HL-60/S4 treated with phorbol 12-myristate 13-acetate at 8.2 ng/mL for 4 days and 3 days (cell line): ENCODE results near the gene SP100.
"Not testable (repeated sequence)": the region's sequence is repeated elsewhere in the genome, so short reads cannot be mapped to it uniquely, and the experiment has no call there.

Experiments used
- in situ Hi-C: fragments of 300-500 bp; cut with MboI; formaldehyde crosslinking; loops from 2 replicates; pipeline ENCODE4 v1.15.0; 2022; ENCODE audit warnings: low sequenced_read_pairs

SP100 gene

DNA sequence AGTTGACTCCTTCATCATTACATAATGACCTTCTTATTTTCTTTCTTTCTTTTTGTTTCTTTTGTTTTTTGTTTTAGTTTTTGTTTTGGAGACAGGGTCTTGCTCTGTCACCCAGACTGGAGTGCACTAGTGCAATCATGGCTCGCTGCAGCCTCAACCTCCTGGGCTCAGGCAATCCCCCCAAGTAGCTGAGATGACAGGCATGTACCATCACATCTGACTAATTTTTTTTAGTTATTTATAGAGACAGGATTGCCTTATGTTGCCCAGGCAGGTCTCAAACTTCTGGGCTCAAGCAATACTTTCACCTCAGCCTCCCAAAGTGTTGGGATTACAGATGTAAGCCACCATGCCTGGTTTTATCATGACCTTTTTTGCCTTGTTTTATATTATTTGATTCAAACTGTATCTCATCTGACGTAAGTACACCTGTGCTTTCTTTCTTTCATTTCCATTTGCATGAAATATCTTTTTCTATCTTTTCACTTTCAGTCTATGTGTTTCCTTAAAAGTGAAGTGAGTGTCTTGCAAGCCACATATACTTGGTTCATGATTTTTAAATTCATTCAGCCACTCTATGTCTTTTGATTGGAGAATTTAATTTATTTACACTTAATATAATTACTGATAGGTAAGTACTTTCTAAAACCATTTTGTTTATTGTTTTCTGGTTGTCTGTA lies 39.1 kb downstream of the SP100 start:
- in situ Hi-C loops = no loop called here

DNA sequence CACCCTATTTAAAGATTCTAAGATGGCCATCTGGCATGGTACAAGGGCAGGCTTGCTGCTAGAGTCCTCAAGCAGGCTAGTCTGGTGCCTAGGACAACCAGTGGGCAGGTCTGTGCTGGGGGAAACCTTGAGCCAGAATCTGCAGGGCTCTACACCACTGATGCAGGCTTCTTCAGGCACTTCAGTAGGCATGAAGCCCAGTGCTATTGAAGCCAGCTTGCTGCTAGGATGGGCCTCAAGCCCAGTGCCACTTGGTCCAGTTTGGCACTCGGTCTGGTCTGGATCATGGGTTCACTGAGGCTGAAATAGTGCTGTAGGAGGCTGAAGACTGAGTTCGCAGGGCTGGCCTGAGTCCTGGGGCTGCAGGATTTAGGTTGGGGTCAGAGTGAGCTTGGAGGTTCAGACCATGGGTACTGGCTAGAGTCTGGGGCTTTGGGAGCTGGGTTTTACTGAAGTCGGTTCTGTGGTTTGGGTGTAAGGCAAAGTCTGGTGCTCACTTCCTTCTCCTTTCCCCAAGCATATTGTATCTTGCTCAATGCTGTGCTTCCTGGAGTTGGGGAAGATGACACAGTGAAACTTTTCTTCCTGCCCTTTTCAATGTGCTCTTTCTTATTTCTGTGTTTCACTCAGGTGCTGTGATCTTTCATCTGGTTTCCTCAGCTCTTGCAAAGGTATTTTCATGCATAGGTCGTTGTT lies 41.2 kb downstream of the SP100 start:
- in situ Hi-C loops = no loop called here

DNA sequence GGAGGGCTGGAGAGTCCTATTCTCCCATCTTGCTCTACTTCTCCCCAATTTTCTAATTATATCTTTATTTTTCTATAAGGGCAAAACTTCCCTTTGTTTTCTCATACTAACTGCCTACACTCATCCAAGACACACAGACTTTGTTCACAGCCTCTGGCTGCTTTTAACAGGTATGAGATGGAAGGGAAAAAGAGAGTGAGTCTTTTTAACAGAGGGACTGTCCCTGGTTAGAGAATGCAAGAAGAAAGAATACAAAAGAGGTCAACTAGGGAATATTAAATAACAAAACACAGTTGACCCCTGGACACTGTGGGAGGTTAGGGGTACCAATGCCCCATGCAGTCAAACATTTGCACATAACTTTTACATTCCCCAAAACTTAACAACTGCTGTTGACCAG lies 41.8 kb downstream of the SP100 start:
- in situ Hi-C loops = no loop called here

DNA sequence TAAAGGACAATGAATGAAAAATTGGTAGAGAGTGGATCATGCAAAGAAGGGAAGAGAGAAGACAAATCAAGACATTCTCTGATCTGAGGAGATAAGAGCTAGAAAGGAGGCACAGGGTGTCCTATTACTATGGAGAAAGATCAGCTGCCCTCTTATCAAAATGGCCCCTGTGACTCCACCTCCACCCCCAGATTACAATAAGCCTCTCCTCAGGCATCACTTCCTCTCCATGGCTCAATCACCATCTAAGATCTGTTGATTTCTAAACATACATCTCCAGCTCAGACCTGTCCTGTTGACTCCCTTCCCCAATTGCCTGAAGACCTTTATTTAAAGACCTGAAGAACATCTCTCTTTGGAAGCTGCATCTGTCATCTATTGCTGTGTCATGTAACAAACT lies 43.2 kb downstream of the SP100 start:
- in situ Hi-C loops = no loop called here

DNA sequence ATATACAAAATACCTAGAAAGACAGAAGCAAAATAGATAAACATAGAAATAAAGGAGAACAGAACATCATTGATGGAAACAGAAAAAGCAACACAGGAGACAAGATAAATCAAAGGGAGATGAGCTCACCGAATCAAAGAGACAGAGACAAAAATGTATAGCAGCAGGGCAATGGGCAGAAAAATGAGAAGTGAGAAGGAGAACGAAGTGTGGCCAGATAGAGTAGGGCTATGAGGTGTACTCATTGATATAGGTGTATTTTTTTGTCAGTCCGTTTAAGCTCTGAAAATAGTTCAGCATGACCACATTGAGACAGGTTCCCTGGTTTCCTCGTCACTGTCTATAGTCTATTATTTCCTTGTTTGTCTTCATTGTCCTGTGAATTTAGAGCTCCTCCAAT lies 55.1 kb downstream of the SP100 start:
- in situ Hi-C loops = no loop called here

DNA sequence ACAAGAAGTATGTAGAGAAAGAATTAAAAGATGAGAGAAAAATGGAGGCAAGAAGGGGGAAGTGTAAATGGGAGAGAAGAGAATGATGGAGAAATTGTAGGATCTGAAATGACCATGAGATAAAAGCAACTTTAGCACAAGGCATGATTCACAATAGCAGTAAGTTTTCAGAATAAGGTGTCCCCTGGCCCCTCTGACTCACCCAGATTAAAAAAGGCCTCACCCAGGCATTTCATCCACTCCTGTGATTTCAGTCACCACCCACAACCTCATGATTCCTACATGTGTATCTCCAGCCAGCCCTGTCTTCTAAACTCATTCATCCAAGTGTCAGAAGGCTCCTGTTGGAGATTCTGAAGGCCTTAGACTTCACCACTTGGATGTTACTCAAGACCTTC lies 56.6 kb downstream of the SP100 start:
- in situ Hi-C loops = no loop called here

DNA sequence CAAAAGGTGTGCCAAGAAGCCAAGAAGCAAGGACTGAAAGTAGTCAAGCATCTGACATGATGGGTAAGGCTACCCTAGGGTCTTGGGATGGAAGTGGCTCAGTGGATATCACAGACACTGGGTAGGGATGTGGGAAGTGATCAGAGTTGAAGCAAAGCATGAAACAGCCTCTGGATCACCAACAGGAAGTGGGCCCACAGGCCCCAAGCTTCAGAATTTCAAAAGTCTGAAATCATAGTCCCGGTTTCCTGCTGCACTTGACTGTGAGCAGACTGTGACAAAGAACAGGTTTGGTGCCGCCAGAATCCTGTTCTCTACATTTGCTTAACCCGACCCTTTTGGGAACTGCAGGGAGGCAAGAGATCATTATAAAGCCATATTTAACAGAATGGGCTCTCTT lies 57.4 kb downstream of the SP100 start:
- in situ Hi-C loops = no loop called here

DNA sequence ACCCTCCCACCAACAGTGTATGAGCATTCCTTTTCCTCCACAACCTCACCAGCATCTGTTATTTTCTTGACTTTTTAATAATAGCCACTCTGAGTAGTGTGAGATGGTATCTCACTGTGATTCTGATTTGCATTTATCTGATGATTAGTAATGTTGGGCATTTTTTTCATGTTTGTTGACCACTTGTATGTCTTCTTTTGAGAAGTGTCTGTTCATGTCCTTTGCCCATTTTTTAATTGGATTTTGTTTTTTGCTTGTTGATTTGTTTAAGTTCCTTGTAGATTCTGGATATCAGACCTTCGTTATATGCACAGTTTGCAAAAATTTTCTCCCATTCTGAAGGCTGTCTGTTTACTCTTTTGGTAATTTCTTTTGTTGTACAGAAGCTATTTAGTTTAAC lies 59.1 kb downstream of the SP100 start:
- in situ Hi-C loops = no loop called here

DNA sequence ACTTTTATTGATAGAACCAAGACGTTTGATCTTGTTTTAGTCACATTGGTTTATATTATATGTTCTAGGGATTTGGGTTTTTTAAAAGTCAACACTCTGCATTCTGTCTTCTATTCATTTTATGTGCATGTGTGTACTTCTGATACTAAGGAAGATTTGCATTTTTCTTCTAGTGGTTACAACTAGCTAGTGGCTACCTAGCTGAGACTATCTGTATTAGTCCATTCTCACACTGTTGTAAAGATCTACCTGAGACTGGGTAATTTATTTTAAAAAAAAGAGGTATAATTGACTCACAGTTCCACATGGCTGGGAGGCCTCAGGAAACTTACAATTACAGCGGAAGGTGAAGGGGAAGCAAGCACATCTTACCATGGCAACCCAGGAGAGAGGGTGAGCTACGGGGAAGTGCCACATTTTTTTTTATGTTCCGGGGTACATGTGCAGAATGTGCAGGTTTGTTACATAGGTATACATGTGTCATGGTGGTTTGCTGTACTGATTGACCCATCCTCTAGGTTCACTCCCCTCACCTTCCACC lies 69.9 kb downstream of the SP100 start:
- in situ Hi-C loops = no loop called here

DNA sequence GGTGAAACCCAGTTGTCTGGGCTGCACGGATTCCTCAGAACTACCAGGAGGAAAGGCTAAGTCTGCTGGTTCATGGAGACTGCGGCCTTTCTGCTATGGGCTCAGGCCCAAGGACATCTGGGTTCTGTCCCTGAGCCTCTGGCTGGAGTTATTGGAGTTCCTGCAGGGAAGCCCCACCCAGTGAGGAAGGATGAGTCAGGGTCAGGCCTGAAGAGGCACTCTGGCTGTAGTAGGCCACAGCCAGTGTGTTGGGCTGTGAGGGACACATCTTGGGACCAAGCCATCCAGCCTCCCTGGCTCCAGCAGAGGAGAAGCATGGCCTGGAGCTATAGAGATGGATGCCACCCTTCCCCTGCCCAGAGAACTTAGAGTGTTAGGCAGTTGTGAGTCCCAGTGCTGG lies 75.2 kb downstream of the SP100 start:
- in situ Hi-C loops = not testable (repeated sequence)

DNA sequence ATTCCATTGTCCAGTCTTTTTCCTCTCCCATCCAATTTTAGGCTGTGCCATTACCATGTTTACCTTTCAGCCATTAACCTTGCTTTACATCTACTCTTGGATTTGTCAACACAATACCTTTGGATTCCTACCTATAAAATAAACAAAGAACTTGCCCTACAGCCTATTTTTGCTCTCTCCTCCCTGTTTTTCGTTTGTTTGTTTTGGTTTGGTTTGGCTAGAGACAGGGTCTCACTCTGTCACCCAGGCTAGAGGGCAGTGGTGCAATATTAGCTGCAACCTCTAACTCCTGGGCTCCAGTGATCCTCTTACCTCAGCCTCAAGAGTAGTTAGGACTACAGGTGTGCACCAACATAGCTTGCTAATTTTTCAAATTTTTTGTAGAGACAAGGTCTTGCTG lies 76.1 kb downstream of the SP100 start:
- in situ Hi-C loops = no loop called here

DNA sequence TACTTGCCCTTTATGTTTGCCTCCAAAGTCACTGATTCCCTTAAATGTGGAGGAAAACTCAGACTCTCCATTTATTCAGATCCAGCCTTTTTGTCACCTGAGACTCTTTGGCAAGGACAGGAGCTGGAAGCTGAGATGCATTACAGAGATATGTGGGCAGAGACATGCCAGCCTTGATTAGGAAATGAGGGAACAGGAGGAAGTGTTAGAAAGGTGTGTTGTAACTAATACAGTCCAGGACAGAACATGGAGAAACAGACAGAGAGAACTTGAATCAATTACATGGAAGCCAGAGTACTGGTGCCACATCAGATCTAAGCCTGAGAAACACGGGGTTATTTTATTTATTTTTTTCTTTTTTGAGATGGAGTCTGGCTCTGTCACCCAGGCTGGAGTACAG lies 79.0 kb downstream of the SP100 start:
- in situ Hi-C loops = no loop called here

DNA sequence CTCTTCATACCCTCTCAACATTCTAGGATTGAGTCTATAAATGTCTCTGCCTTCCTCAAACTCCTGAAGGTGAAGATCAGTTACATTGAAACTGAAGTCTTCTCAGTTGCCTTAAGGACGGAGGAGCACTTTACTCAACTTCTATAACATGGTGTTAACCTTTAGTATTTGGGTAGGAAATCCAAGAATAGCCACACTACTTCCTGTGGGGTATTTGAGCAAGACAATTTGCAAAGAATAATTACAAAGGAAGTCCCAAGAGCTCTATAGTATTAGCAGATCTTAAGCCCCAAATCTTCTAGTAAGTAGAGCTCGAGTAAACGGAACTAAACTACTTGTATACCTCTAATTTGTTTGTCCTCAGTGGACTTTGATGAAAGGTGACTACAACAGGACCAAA lies 80.9 kb downstream of the SP100 start:
- in situ Hi-C loops = no loop called here

DNA sequence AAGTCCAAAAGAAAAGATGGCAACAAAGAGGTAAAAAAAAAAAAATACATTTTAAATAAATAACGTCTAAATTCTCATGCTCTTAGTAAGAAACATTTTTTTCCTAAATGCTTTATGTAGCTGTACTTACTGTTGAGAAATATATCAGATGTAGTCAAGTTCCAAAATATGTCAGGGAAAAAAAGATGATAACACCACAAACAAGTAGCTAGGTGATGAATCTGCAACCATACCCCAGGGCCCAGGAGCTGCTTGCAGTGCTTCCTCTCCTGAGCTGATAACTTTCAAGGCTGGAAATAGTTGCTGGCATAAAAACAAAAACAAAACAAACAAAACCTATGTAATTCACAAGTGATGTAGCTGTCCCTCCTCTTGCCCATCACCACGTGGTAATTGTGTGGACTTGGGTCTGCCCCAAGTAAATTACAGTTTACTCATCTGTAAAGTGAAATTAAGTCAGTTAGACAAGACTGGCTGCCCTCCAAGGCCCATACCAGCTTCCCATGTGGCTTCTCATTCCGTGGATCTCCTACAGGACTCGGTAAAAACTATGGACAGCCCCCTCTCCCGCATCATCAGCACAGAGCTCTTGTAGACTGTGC lies 82.6 kb downstream of the SP100 start:
- in situ Hi-C loops = no loop called here

DNA sequence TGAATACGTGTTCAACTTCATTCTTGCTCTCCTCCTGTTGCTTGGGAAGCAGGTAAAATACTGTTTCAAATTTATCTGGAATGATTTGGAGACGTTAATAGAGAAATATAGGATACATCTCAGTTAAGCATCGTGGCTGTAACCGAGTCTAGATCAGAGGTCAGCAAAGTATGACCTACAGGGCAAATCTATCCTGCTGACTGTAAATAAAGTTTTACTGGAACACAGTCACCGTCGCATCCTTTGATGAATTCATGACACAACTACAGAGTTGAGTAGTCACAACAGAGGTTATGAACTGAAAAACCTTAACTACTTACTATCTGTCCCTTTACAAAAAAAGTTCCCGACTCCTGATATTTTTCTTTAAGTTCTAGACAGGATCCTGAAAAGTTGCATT lies 86.6 kb downstream of the SP100 start:
- in situ Hi-C loops = no loop called here

DNA sequence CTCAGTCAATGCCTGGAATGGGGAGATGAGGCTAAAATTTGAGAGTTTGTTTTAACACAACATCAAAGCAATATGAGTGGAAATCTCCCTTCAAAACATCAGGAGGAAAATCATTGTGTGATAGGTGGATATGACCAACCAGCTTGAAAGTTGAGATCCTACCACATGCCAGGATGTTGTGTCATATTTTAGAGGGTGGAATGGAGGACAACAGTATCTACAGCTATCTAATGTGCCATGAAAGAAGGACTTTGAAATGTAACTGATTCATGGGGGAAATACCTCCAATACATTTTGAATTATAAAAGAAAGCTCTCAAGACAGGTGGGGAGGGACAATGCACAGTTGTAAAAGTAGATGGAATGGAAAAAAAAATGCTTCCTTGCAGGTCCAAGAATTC lies 87.8 kb downstream of the SP100 start:
- in situ Hi-C loops = no loop called here

DNA sequence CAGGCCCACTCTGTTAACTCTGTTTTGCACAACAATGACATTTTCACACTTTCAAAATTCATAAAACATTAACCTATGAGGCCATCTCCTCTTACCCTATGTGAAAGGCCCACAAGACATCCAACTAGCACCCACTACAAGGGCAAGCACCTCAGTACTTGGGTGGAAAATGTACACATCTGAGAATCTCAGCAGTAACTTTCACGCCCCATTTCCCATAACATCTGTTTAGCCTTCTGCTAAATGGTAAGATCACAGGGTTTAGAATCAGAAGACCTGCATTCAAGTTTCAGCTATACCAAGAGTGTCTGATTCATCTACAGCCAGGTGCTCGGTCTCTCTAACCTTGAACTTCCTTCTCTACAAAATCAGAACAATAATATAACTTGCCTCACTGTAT lies 89.2 kb downstream of the SP100 start:
- in situ Hi-C loops = no loop called here

DNA sequence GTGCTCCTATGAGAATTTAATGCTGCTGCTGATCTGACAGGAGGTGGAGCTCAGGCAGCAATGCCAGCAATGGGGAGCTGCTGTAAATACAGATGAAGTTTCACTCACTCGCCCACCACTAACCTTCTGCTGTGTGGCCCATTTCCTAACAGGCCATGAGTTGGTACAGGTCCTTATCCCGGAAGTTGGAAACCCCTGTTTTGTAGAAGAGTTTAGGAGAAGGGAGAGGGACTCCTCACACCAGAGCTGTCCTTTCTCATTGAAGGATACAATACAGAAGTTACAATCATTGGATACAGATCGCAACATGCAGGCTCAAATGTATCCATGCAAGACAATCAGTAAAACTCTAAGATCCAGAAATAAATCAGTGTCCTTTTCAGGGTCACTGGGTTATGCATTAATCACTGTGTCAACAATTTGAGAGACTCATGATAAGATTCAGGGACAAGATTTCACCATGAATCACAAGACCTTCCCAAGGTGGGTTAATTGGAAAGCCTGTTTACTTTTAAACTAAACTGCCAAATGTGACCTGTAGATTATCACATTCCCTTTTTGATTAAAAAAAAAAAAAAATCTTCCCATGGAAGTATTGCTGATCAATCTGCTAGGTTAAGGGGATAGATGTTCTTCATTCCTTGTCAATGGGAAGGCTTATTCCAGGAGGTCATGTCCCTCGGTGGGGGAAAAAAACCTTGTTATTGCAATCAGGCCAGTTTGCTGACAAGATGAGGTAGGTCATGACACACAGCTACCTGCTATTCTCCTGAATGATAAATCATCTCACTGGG lies 97.2 kb downstream of the SP100 start:
- in situ Hi-C loops = no loop called here

DNA sequence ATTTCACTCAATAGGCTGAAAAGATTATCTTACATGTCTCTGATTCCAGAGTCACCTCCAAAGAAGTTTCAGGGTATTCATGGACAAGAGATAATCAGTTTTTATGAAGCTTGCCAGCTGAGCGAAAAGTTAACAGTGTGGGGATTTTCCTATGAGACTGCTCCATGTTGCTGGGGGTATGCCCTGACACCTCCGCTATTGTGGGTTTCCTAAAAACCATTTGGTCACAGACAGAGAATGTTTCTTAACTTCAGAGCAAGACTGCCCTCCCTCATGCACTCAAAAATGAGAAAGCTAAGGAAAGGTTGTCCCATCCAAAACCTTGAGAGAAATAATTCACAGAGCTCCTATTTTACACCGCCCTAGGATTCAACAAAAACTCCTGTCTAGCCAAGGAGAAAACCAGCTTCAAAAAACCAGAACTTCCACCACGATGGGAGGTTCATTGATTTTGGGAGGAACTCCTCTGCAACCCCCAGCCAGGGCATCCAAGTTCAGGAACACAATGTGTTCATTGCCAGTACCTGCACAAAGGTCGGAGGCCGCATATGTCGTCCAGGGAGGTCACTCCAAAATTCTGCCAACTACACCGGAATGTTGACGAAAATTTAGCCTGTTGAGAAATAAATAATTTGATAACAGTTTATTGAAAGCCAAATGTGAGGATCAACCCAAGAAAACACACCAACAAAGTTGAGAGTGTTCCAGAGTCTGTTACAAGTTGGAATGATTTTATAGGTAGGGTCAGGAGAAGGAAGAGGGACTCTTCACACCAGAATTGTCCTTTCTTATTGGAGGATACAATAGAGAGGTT lies 104.3 kb downstream of the SP100 start:
- in situ Hi-C loops = no loop called here

DNA sequence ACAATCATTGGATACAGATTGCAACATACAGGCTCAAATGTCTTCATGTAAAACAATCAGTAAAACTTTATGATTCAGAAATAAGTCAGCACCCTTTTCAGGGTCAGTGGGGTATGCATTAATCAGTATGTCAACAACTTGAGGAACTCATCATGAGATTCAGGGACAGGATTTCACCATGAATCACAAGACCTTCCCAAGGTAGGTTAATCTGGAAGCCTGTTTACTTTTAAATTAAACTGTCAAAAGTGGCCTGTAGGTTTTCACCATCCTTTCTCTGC lies 104.8 kb downstream of the SP100 start:
- in situ Hi-C loops = no loop called here

DNA sequence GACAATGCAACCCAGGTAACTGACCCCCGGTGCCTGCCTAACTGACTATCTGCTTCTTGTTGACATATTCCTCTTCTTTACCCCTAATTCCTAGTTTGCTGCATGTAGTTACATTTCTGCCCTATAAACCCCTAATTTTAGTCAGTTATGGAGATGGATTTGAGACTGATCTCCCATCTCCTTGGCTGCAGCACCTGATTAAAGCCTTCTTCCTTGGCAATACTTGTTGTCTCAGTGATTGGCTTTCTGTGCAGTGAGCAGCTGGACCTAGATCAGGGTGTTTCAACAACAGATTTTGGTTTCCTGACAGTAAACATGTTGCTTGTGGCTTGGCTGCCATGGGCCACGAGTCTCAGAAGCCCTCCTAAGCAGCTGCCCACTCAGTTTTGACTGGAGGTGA lies 105.4 kb downstream of the SP100 start:
- in situ Hi-C loops = no loop called here
